Omental fat pad (tissue), 4 donors: ENCODE results near the gene MLIP. TPM values are rescaled to one million over a fixed set of nuclear protein-coding genes. Genes with fewer than 3 reads are reported as not detected.

Source experiments
- ATAC-seq: fragments of 150-250 bp; one replicate; pipeline ENCODE4 v1.9.1; 2016; ENCODE audit warnings: mild to moderate bottlenecking, moderate library complexity; ENCODE audit not compliant: low FRiP score
- DNase-seq: peaks from one replicate; pipeline ENCODE4 v3.0.0-alpha.2; 2019; ENCODE audit warnings: low spot score
- CTCF ChIP-seq, 3 donors: fragments of 450-650 bp; IDR thresholded peaks; one replicate each; pipeline ENCODE4 v1.5.1; 2016 to 2017; ENCODE audit warnings: antibody characterized with exemption in 3 of 3, mild to moderate bottlenecking in 3 of 3, moderate library complexity in 2 of 3
- total RNA-seq, 4 donors: library from RNA; depleted of rRNA; stranded (reverse); fragments of >200 nt; gene quantifications; one replicate each; pipeline ENCODE4 v1.1.0, GENCODE V29; 2016

Gene MLIP
- total RNA-seq, result 1 to 10 TPM in 1 of 4 donors, under 1 TPM in 2, not detected in 1; 0.47 to 2.3 (median 0.75) TPM

DNA sequence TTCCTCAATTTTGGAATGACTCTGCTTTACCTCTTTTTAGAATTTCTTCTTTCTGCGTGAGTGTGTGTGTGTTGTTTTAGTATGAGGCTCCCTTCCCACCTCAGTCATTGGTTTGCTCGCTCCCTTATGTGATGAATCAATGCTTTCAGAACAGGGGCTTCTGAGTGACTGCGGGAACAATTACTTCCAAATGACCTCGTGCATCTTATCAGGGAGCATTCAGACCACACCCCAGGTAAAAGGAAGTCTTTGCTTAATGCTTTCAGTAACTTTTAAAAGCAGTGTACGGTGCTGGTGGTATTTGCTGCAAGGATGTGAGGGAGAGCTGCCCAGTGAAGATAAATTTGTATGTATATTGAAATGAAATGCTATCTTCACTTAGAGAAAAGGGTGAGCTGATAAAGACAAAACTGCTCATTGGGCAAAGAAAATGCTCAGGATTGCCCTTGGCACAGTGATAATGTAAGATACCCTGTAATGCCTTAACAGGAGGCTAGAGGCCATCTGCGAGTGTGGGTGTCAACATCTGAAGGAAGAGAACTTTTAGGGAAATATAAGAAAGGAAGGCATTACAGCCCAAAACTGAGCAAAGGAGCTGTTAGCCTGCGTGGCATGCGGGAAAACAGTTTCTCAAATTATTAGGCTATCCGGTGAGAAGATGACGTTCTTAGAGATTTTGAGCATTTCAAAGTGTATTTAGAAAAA lies at the start of gene MLIP:
Gene MLIP (plus strand): TSS at position 103 of the 705 bp plus-strand sequence. CDS start 37 bp downstream, at position 140.
- no peak for TF ChIP-seq CTCF (IDR thresholded peaks at IDR 0.05)
- ATAC-seq (no peak), DNase-seq (no peak)

- no peak for TF ChIP-seq CTCF (IDR thresholded peaks at IDR 0.05)
- ATAC-seq, result no peak
These were observed 48.1 kb upstream of the MLIP start for GRCh38 chr6:54063228-54063539.

DNA sequence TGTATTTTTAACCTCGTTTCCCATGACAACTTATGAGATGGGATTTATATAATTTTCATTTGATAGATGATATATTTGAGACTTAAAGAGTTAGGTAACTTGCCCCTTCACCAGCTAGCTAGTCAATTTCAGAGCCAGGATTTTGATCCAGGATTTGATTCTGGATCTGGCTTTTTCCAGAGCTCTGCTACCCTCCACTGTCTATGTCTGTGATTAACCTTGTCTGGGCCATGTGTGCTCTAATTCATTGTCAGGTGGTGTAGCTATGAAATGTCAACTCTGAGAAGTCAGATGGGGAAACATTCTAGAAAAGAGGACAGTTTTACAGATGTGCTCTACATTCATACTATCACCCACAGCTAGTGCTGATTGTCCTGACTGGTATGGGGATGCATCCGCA lies 42.5 kb upstream of the MLIP start:
- no peak for ATAC-seq
- no peak for TF ChIP-seq CTCF (IDR thresholded peaks at IDR 0.05)
- no peak for DNase-seq

More at GRCh38 chr6:54063228-54063539, 48.1 kb upstream of the MLIP start:
- no peak for DNase-seq

DNA sequence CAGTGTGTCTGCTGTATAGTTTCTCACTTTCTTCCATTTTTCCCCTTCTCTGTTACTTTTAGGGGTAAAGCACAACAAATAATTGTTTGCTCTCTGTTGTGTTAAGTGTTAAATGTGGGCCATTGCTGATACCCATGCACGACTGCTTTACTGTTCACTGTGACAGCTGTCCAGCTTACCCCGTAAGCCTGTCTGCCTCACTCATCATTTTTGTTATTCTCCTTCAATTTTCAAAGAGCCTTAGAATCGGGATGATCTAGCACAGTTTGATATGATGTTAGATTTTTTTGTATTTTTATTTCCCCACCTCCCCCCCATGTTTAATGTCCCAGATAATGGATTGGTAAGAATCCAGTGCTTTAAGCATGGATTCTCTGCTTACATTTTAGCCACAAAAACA lies 41.2 kb upstream of the MLIP start:
- no peak for DNase-seq
- TF ChIP-seq CTCF (IDR thresholded peaks at IDR 0.05), result no peak
- no peak for ATAC-seq

GRCh38 chr6:54071821-54072340 lies 39.4 kb upstream of the MLIP start:
- DNase-seq (no peak), ATAC-seq (no peak)
- no peak for TF ChIP-seq CTCF (IDR thresholded peaks at IDR 0.05)

- no peak for DNase-seq
- ATAC-seq, result no peak
- no peak for TF ChIP-seq CTCF (IDR thresholded peaks at IDR 0.05)
These were observed 38.5 kb upstream of the MLIP start for GRCh38 chr6:54072635-54073313.

DNA sequence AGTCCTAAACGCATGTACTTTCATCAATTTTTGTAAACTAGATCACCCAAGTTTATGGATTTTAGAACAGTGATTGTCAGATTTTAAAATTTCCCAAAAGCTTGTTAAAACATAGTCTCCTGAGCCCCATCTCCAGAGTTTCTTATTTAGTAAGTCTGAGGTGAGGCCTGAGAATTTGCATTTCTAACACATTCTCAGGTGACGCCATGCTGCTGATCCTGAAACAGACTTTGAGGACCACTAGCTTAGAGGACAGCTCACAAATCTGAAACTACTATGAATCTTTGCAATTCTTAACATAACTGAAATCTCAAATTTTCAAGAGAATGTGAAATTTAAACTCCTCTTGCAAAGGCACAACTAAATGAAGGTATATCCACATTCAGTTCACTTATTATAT lies 37.8 kb upstream of the MLIP start:
- ATAC-seq (no peak), DNase-seq (no peak)
- TF ChIP-seq CTCF (IDR thresholded peaks at IDR 0.05), result no peak
